CD4-positive, alpha-beta memory T cell (primary cell): ENCODE data around the gene PDE4D. TPM values are rescaled to one million over a fixed set of nuclear protein-coding genes. Genes with fewer than 3 reads are reported as not detected.

ENCODE experiments used
- CTCF ChIA-PET: fragments of 350-600 bp; sonication (Branson Sonifier 250); formaldehyde crosslinking; loops from one replicate; lab custom pipeline; 2021; ENCODE audit warnings: inconsistent platforms; ENCODE audit not compliant: partially characterized antibody; lab: Charles Lee
- POLR2A ChIA-PET: fragments of 350-600 bp; sonication (Branson Sonifier 250); formaldehyde crosslinking; loops from one replicate; lab custom pipeline; 2021; ENCODE audit not compliant: partially characterized antibody; lab: Charles Lee
- DNase-seq, 5 donors: peaks; one replicate each; pipeline versions ENCODE4 v3.0.0 to v3.0.0-alpha.2; 2020 to 2022; ENCODE audit warnings: mixed read lengths in 1 of 5
- H3K27ac ChIP-seq: one replicate; pipeline ENCODE4 v1.7.0; 2013; ENCODE audit warnings: low read depth, low read length
- H3K27me3 ChIP-seq: 2 replicates; pipeline ENCODE4 v1.7.0; 2013; ENCODE audit warnings: mild to moderate bottlenecking, low read length, moderate library complexity; ENCODE audit not compliant: insufficient read depth
- H3K36me3 ChIP-seq: 2 replicates; pipeline ENCODE4 v1.7.0; 2013; ENCODE audit warnings: mild to moderate bottlenecking, low read length, moderate library complexity; ENCODE audit not compliant: insufficient read depth
- H3K4me1 ChIP-seq: 2 replicates; pipeline ENCODE4 v1.7.0; 2013; ENCODE audit warnings: mild to moderate bottlenecking, low read length, moderate library complexity; ENCODE audit not compliant: insufficient read depth
- H3K4me3 ChIP-seq, 2 donors: one replicate each; pipeline ENCODE4 v1.7.0; 2013; ENCODE audit warnings: low read length in 2 of 2, mild to moderate bottlenecking in 1 of 2
- H3K9me3 ChIP-seq, 2 donors: one replicate each; pipeline ENCODE4 v1.7.0; 2013; ENCODE audit warnings: low read length in 2 of 2, control low read depth in 1 of 2; ENCODE audit not compliant: control insufficient read depth in 1 of 2
- H3K27ac Mint-ChIP-seq, 7 donors: one replicate each; pipeline ENCODE4 v1.8.0; 2020 to 2021; ENCODE audit warnings: mixed read lengths in 7 of 7, mild to moderate bottlenecking in 6 of 7, inconsistent platforms in 3 of 7, moderate library complexity in 3 of 7
- H3K27me3 Mint-ChIP-seq, 2 donors: one replicate each; pipeline ENCODE4 v1.8.0; 2020 to 2021; ENCODE audit warnings: mixed read lengths in 2 of 2
- H3K36me3 Mint-ChIP-seq, 2 donors: one replicate each; pipeline ENCODE4 v1.8.0; 2020 to 2021; ENCODE audit warnings: mixed read lengths in 2 of 2, inconsistent platforms in 1 of 2, mild to moderate bottlenecking in 1 of 2
- H3K4me1 Mint-ChIP-seq, 4 donors: one replicate each; pipeline ENCODE4 v1.8.0; 2020 to 2021; ENCODE audit warnings: mixed read lengths in 4 of 4, mild to moderate bottlenecking in 1 of 4
- H3K4me3 Mint-ChIP-seq, 8 donors: one replicate each; pipeline ENCODE4 v1.8.0; 2020 to 2021; ENCODE audit warnings: mixed read lengths in 8 of 8, mild to moderate bottlenecking in 7 of 8, moderate library complexity in 6 of 8, inconsistent platforms in 3 of 8
- H3K9me3 Mint-ChIP-seq, 8 donors: one replicate each; pipeline ENCODE4 v1.8.0; 2020 to 2021; ENCODE audit warnings: mixed read lengths in 8 of 8, mild to moderate bottlenecking in 5 of 8, inconsistent platforms in 3 of 8, moderate library complexity in 1 of 8
- intact Hi-C: fragments of 100-400 bp; cut with micrococcal nuclease; formaldehyde crosslinking; loops from one replicate; pipeline ENCODE4 v1.15.1; 2023
- polyA plus RNA-seq, 2 donors: library from polyadenylated mRNA; unstranded; fragments of 300-500 nt; fragmentation: Illumina TruSeq; gene quantifications; one replicate each; pipeline ENCODE4 v1.2.3, GENCODE V29; 2021
- total RNA-seq, 2 experiments: library from RNA; stranded (reverse); gene quantifications; one replicate each; pipeline ENCODE4 v1.2.3, GENCODE V29; 2021

The PDE4D gene
- total and polyA plus RNA-seq, 4 experiments from 2014 or later: 12.3 to 49.7 (median 30.3) TPM

DNA sequence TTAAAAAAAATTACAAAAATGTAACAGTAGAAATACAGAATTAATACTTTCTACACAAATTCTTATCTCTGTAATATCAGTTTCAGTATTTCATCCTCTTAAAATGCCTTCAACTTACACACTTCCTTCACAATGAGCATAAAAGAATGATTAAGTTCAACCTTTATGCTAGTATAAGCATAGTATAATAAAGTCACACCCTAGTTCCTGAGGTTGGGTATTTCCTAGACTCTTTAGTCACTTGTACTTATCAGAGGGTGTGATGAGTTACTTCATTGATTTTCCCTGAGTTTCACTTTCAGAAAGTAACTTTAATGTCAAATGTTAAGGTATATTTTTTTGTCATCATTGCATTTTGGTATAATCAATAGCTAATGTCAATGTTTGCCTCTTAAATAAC is 302.4 kb downstream of the PDE4D start:
- no peaks in the 10 kb centered on the region for H3K4me1 Mint-ChIP-seq
- no peaks in the 10 kb centered on the region for H3K36me3 Mint-ChIP-seq
- Histone ChIP-seq H3K27ac (no peak overlapping the region), H3K4me3 (no peak overlapping the region), H3K9me3 (no peaks in the 10 kb centered on the region), H3K36me3 (no peaks in the 10 kb centered on the region), H3K4me1 (no peaks in the 10 kb centered on the region), H3K27me3 (no peaks in the 10 kb centered on the region)
- no peak for DNase-seq
- ChIA-PET CTCF (no interaction called here), POLR2A (no interaction called here)
- peaks cover 0 to 3% of the 10 kb centered on the region in 2 donors for H3K27me3 Mint-ChIP-seq
- H3K9me3 Mint-ChIP-seq: peaks cover 0 to 3% (median 0%) of the 10 kb centered on the region in 8 donors
- H3K27ac Mint-ChIP-seq: no peak overlapping the region
- no peak overlapping the region for H3K4me3 Mint-ChIP-seq
- intact Hi-C loops: no loop called here

DNA sequence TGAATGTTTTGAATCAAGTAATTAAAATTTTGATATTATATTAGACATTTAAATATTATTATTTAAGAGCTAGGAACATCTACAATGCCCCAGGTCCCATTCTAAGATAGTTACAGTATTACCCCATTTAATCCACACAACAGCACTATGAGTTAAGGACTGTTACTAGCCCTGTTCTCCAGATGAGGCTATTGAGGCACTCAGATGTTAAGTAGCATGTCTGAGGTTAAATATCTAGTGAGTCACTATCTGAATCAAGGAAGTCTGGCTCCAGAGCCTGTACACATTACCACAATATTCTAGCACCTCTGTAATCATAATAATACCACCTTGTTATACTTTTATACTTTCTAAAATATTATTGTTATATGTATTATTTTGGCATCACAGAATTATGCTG is 304.6 kb downstream of the PDE4D start:
- H3K9me3 ChIP-seq: no peaks in the 10 kb centered on the region
- ChIA-PET POLR2A (no interaction called here), CTCF (no interaction called here)
- DNase-seq: no peak
- H3K36me3 ChIP-seq: no peaks in the 10 kb centered on the region
- no peak overlapping the region for H3K4me3 ChIP-seq
- H3K27ac Mint-ChIP-seq: no peak overlapping the region
- intact Hi-C loops: no loop called here
- H3K4me1 ChIP-seq: no peaks in the 10 kb centered on the region
- no peaks in the 10 kb centered on the region for H3K36me3 Mint-ChIP-seq
- no peaks in the 10 kb centered on the region for H3K4me1 Mint-ChIP-seq
- H3K27me3 ChIP-seq: no peaks in the 10 kb centered on the region
- H3K9me3 Mint-ChIP-seq: peaks cover 0 to 3% (median 0%) of the 10 kb centered on the region in 8 donors
- no peak overlapping the region for H3K4me3 Mint-ChIP-seq
- peaks cover 0 to 3% of the 10 kb centered on the region in 2 donors for H3K27me3 Mint-ChIP-seq
- H3K27ac ChIP-seq: no peak overlapping the region

DNA sequence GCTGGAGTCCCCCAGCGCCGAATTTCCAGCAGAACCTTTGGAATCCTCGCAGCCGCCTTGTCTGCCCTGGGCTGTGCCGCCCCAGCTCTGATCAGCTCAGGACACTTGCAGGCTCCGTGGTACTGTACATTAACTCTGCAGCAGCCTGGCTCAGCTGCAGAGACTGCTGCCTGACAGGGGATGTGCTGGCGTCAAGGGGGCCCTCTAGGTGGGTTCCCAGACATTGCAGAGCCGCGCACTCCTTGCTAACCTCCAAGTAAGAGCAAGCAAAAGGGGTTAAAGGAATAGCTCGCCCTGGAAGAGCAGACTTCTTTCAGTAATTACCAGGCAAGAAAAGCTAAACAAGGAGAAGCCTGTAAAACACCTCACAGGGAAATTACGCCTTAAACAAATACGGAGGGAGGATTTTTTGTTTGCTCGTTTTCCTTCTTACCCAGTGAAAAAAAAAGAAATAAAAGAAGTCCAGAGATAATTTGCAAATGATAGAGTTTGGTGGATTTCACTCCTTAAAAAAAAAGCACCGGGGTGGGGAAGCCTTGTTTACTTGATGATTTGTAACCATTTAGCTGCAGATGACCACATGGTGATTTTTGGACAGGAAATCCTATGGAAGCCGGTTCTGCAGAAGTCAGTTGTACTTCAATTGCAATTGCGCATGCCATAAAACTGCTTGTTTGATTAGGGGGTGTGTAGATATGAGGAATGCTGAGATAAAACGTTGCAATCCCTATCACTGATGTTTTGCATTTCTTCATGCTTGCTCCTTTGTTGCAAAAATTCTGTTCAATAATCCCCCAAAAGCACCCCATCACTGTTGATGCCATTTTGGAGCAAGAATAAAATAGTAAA is 305.8 kb downstream of the PDE4D start:
- Histone ChIP-seq H3K9me3 (no peaks in the 10 kb centered on the region), H3K36me3 (no peaks in the 10 kb centered on the region), H3K4me1 (no peaks in the 10 kb centered on the region), H3K27ac (no peak overlapping the region), H3K27me3 (no peaks in the 10 kb centered on the region), H3K4me3 (no peak overlapping the region)
- H3K27me3 Mint-ChIP-seq: peaks cover 0 to 3% of the 10 kb centered on the region in 2 donors
- H3K27ac Mint-ChIP-seq: no peak overlapping the region
- intact Hi-C loops: no loop called here
- POLR2A ChIA-PET: no interaction called here
- no peaks in the 10 kb centered on the region for H3K36me3 Mint-ChIP-seq
- no peaks in the 10 kb centered on the region for H3K4me1 Mint-ChIP-seq
- CTCF ChIA-PET: no interaction called here
- peaks cover 0 to 3% (median 0%) of the 10 kb centered on the region in 8 donors for H3K9me3 Mint-ChIP-seq
- DNase-seq: no peak
- no peak overlapping the region for H3K4me3 Mint-ChIP-seq

DNA sequence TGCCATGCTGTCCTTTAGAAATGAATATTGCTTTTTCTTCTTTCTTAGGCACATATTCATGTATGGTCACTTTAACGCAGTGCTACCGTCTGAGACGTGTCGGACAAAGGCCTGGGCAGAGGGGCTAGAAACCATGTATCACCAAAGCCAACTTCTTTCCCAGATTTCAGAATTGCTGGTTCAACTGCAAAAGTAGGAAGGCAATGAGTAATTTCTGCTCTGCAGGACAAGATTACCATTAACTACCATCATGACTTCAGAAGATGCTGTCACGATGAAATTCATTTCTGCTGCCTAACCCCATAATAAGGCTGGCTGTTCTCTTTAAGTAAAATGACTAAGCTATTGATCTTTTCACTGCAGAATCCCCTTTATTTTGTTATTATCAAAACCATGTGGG is 306.7 kb downstream of the PDE4D start:
- Histone ChIP-seq H3K9me3 (no peaks in the 10 kb centered on the region), H3K36me3 (no peaks in the 10 kb centered on the region), H3K4me3 (no peak overlapping the region), H3K27me3 (no peaks in the 10 kb centered on the region), H3K4me1 (no peaks in the 10 kb centered on the region), H3K27ac (no peak overlapping the region)
- Mint-ChIP-seq H3K4me1 (no peaks in the 10 kb centered on the region), H3K9me3 (peaks cover 0 to 3% (median 0%) of the 10 kb centered on the region in 8 donors), H3K27ac (no peak overlapping the region), H3K36me3 (no peaks in the 10 kb centered on the region), H3K27me3 (peaks cover 0 to 3% of the 10 kb centered on the region in 2 donors), H3K4me3 (no peak overlapping the region)
- intact Hi-C loops: no loop called here
- DNase-seq: no peak
- CTCF ChIA-PET: no interaction called here
- POLR2A ChIA-PET: no interaction called here

DNA sequence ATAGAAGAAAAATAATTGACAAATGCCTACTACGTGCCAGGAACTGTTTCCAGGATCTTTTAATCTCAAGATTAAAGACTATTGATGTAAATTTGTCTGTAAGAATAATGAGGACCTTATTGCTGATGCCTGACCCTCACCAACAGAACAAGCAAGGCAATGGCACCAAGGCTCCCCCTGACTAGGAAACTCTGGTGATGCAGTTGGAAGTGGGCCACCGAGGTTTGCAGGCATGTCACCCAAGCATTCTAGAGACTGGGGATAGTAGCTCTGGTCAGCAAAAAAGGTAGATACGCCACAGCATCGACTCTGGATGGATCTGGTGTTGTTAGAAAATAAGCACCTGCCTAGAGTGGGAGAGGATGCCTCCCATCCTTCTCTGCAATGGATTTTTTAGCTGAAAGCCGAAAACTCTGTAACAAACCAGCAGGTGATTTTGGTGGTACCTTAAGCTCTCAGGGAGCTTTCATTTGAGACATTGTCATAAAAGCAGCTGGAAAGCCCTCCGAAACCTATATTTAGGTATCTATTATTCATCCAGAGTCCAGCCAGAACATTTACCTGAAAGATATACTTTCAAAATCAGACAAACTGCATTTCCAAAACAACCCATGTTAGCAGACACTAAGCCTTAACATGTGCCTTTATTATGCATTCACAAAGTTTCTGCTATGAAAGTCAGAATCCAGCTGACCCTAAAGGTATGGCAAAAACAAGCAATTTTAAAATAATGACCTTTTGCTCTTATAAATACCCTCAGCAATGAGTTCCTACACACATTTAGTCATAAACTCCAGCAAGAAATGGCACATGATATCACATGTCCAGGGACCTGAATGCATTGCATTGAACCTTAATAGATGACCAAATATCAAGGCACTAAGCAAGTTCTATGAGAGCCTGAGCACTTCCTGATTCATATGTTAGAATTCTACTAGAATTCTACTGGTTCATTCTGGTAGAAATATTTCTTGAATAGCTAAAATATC is 308.4 kb downstream of the PDE4D start:
- CTCF ChIA-PET: no interaction called here
- H3K27me3 Mint-ChIP-seq: peaks cover 0 to 3% of the 10 kb centered on the region in 2 donors
- POLR2A ChIA-PET: no interaction called here
- no peak for DNase-seq
- no peak overlapping the region for H3K4me3 ChIP-seq
- peaks cover 0 to 3% (median 0%) of the 10 kb centered on the region in 8 donors for H3K9me3 Mint-ChIP-seq
- no peaks in the 10 kb centered on the region for H3K4me1 Mint-ChIP-seq
- no peak overlapping the region for H3K4me3 Mint-ChIP-seq
- no peaks in the 10 kb centered on the region for H3K9me3 ChIP-seq
- intact Hi-C loops: no loop called here
- no peaks in the 10 kb centered on the region for H3K4me1 ChIP-seq
- no peaks in the 10 kb centered on the region for H3K27me3 ChIP-seq
- no peaks in the 10 kb centered on the region for H3K36me3 Mint-ChIP-seq
- H3K27ac Mint-ChIP-seq: no peak overlapping the region
- H3K36me3 ChIP-seq: no peaks in the 10 kb centered on the region
- H3K27ac ChIP-seq: no peak overlapping the region

DNA sequence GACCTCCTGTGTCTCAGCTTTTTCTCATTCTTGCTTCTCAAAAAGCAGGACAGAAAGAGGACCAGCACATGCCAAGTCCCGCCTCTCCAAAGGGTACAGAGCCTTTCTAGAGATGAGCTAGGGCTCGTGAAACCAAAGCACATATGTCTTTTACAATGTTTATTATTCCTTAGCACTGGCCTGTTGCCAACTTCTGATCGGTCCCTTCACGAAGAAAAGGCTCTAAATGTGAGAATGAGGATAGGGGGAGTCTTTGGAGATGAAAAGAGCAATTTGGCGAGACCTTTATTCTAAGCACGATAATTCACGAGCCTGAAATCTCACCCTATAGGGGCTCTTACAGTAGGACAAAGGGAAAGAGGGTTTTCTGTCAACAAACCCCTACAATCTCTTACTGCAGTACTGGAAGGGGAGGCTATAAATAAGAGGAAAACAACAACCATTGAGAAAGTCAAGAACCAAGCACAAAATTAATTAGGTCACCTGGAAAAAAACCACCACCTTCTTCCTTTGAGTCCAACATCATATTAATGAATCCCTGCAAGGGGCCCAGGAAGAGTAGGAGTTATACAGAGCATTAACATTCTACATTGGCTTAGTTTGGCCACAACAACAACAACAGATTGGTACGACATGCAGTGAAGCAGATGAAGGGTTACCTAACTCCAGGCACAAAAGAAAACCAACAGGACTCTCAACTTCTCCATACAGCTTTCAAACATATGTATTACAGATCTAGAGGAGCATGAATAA is 309.5 kb downstream of the PDE4D start:
- Mint-ChIP-seq H3K27ac (no peak overlapping the region), H3K27me3 (peaks cover 0 to 3% of the 10 kb centered on the region in 2 donors), H3K4me3 (no peak overlapping the region), H3K4me1 (no peaks in the 10 kb centered on the region), H3K9me3 (peaks cover 0 to 3% (median 0%) of the 10 kb centered on the region in 8 donors), H3K36me3 (no peaks in the 10 kb centered on the region)
- no peak overlapping the region for H3K27ac ChIP-seq
- H3K36me3 ChIP-seq: no peaks in the 10 kb centered on the region
- no peaks in the 10 kb centered on the region for H3K9me3 ChIP-seq
- no peaks in the 10 kb centered on the region for H3K27me3 ChIP-seq
- ChIA-PET CTCF (no interaction called here), POLR2A (no interaction called here)
- intact Hi-C loops: no loop called here
- DNase-seq: no peak
- no peak overlapping the region for H3K4me3 ChIP-seq
- H3K4me1 ChIP-seq: no peaks in the 10 kb centered on the region
